IPS-18c (cell line): Measurements from ENCODE around the gene MYO7B.
"Not testable (repeated sequence)": the region's sequence is repeated elsewhere in the genome, so short reads cannot be mapped to it uniquely, and the experiment has no call there.

Experiments
- H3K4me3 ChIP-seq: 2 replicates; pipeline ENCODE4 v1.7.0; 2013; ENCODE audit warnings: low read depth, mild to moderate bottlenecking, low read length, moderate library complexity; ENCODE audit not compliant: insufficient read depth
- H3K9me3 ChIP-seq: one replicate; pipeline ENCODE4 v1.6.1; 2013; ENCODE audit warnings: mild to moderate bottlenecking, low read length, moderate library complexity; ENCODE audit not compliant: control insufficient read depth, insufficient read depth

Gene MYO7B

GRCh38 chr2:127516041-127516762, 19.3 kb upstream of the MYO7B start:
- no peak overlapping the region; the same call in 1 of the 2 replicates for H3K4me3 ChIP-seq
- no peaks in the 10 kb centered on the region for H3K9me3 ChIP-seq

- H3K9me3 ChIP-seq = no peaks in the 10 kb centered on the region
- no peak overlapping the region for H3K4me3 ChIP-seq
Measured at GRCh38 chr2:127517465-127517864, 18.0 kb upstream of the MYO7B start.

DNA sequence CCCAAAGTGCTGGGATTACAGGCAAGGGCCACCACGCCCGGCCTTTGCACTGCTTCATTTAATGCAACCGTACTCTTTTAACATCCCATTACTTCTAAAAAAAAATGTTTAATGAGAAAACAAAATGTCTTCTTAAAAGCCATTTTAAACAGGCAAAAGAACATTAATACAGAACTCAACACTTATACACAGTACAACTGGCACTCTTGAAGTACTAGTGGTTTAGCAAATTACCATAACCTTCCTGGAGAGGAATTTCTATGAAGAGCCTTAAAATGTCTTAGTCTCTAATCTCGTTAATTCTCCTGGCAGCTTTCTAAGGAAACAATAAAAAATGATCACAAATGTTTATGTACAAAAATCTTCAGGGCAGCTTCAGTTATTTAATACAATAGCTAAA, 15.1 kb upstream of the MYO7B start:
- Histone ChIP-seq H3K4me3 (no peak overlapping the region), H3K9me3 (no peaks in the 10 kb centered on the region)

DNA sequence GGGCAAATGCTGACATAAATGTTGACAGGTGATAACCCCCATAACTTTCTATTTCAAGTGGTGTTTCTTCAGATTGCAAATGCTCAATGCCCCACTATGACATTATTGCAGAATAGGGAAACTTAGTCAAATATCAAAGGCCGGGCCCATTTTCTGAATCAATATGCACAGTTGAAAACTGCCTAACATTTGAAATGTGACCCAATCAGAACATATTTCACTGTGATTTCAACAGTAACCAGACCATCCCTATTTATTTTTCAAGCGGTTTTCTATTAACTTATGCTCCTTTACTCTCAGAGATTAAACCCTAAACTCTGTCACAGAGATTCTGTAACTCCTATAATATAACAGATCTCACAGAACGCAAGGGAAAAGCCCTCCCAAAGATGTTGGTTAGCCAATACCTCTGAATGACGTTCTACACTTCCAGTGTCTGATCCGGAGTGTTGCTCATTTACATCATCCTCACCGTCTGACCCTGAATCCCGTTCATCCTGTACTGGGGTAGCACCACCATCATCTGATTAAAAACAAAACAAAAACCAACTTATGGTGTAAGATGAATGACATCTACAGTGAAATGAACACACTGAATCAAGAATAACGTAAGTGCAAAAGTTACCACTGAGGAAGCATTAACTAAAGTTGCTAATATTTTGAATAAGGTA, 12.1 kb upstream of the MYO7B start:
- Histone ChIP-seq H3K9me3 (no peaks in the 10 kb centered on the region), H3K4me3 (no peak overlapping the region)

DNA sequence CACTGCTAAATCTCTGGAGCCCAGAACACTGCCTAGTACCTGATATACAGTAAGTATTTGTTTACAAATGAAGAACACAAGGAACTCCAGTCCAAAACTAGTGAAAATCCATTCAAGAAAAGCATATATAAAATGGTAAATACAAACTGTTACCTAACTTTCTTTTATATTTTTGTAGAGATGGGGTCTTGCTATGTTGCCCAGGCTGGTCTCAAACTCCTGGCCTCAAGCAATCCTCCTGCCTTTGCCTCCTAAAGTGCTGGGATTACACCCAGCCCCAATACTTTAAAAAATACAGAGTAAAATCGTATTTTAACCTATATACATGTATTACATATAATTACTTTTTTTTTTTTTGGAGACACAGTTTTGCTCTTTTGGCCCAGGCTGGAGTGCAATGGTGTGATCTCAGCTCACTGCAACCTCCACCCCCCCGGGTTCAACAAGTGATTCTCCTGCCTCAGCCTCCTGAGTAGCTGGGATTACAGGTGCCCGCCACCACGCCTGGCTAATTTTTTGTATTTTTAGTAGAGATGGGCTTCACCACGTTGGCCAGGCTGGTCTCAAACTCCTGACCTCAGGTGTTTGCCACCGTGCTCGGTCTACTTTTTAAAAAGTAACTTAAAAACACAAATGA, 11.2 kb upstream of the MYO7B start:
- H3K9me3 ChIP-seq, H3K4me3 ChIP-seq: not testable (repeated sequence)

DNA sequence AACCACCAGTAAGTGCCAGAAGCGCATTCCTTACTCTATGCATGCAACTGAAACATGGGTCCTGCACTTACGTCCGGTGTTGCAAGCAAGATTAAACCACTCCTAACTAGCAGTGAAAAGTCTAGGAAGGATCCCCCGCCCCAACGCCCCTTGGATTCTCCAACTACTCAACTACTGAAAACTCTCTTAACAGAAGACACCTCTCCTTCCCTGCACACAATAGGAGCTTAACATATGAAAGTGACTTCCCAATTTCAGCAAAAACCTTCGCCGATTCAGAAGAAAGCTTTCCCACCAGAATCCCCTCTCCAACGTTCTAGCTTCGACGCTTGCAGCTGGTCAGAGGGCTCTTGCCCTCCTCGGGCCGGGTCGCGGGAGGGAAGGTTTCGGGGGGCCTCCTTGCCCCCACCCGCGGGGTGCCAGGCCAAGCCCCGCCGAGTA, 9.8 kb upstream of the MYO7B start:
- Histone ChIP-seq H3K9me3 (no peaks in the 10 kb centered on the region), H3K4me3 (peak overlapping the region; percentile 87)

- Histone ChIP-seq H3K9me3 (no peaks in the 10 kb centered on the region), H3K4me3 (peak within 1 kb of the TSS; percentile 87)
Measured at GRCh38 chr2:127526132-127527000, 9.1 kb upstream of the MYO7B start, which contains the start of gene IWS1. TSS of gene IWS1 (minus strand) at chr2:127526489. CDS start at chr2:127526208, 281 bp downstream.

DNA sequence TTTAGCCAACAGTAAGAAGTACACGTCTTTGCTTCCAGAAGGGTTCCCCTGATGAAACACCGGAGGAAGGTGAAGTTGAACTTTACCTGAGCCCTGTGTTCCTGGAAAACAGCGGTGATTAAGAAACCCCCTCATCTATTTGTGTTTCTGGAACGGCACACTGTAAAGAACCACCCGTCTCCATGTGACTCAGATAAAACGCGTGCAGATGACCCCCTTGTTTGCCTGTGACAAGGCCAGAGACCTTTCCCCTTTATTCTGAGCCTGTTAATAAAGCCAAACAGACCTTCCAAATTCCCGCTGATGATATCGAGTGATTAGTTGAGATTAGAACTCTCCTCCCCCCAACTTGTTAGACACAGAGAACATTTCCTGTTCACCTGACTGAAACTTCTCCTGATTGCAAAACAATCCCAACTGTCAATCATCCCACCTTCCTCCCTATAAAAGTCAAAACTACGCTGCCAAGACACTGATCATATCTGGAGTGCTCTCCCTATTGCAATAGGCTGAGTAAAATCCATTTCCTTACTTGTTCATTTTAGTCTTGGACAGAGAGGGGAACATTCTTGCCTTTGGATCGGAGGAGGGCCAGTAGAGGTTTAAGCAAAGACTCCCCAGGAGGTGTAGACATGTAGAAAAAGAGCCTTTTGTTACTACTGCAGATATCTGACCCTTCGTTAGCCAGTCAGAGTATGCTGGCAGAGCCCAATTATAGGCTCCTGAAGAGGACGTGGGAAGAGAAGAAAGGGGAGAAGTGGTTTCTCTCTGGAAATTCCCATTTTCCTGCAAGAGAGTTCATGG, 8.3 kb upstream of the MYO7B start:
- Histone ChIP-seq H3K9me3 (no peaks in the 10 kb centered on the region), H3K4me3 (peak overlapping the region; percentile 87)

DNA sequence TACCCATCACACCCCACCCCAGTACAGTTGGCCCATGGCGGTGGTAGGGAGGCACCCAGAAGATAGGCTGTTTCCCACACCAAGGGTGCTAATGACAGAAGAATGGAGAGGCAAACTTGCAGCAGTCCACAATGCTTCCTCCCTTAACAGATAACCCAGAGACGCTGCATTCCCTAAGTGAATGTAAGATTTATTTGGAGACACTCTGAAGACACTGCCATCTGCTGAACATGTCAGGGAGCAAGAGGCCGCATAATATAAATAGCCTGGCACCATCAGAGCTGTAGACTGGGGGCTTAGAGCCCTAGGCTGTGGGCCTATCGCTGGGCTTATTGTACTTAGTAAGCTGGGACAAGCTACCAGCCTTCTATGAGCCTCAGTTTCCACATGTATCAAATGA, 7.0 kb upstream of the MYO7B start:
- Histone ChIP-seq H3K4me3 (no peak overlapping the region), H3K9me3 (no peaks in the 10 kb centered on the region)

GRCh38 chr2:127529416-127529815, 6.1 kb upstream of the MYO7B start:
- H3K9me3 ChIP-seq, H3K4me3 ChIP-seq: not testable (repeated sequence)

GRCh38 chr2:127530245-127531140, 5.0 kb upstream of the MYO7B start:
- Histone ChIP-seq H3K9me3 (no peaks in the 10 kb centered on the region), H3K4me3 (no peak overlapping the region)

DNA sequence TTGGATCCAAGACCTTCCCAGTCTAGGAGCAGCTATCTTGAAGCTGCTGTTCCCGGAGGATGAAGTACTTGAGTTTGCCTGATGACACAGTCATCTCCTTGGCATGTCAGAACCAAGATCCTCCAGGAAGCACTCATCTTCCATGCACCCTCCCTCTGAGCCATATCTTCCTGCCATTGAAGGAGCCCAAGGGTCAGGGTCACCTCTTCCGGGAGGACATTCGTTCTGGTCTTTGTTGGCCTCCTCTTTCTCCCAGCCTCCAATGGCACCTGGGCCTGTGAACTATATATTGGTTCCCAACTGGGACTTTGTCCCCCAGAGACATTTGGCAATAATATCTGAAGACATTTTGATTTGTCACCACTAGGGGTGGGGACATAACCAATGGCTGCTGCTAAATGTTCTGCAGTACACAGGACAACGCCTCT, 4.2 kb upstream of the MYO7B start:
- H3K4me3 ChIP-seq = no peak overlapping the region
- no peaks in the 10 kb centered on the region for H3K9me3 ChIP-seq

GRCh38 chr2:127532296-127532695, 3.2 kb upstream of the MYO7B start:
- no peaks in the 10 kb centered on the region for H3K9me3 ChIP-seq
- no peak overlapping the region for H3K4me3 ChIP-seq

DNA sequence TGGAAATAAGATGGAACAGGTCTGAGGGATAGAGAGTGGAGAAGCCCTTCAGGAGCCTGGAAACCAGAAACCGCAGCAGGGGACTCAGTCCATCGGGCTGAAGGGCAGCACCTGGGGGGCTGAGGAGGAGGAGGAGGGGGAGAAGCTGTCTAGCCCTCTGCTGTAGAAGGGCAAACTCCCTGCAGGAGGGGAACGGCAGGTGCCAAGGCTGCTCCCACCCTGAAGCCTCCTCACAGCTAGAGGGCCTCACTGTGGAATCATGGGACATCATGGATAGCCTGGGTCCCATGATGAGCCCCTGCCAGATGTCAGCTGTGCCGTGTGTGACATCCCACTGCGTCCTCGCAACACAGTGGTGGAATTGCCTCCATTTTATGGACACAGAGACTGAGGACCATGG, 435 bp downstream of the MYO7B start:
- no peak overlapping the region for H3K4me3 ChIP-seq

DNA sequence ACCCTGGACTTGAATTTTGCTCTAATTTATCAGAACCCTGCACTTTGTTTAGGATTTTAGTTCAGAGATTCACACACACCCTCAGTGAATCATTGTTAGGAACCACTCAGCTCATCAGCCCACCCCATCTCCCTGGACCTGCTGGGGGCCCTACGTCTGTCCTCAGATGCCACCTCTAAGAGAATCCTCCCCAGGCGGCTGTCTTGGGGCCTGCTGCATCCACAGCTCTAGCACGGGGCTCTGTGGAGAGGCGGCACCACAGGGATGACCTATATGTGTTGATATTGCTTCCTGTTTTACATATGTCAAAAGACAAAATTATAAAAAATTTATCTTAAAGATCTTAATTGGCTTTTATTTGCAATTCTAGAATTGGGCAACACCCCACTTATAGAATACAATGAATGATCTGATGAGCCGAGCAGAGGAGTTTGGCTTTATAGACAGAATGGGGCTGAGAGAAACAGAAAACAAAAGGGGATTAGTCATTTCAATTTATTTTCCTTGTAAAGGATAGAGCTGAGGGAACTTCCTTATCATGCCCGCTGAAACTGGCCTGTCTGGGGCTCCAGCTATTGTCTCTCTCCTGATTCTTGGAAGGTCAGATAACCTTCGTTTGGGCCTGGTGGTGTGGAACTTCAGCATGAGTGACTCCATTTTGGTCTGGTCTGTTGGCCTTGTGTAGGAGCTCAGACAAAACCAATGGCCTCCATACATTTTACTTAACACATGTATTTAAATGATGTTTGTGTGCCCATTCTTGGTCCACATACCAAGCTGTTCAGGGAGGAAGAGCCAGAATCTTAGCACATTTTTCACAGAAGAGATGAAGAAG, 1.4 kb downstream of the MYO7B start:
- Histone ChIP-seq H3K9me3 (no peaks in the 10 kb centered on the region), H3K4me3 (no peak overlapping the region)

More for the DNA sequence above, 435 bp downstream of the MYO7B start:
- no peaks in the 10 kb centered on the region for H3K9me3 ChIP-seq
